HG03135 (cell line): ENCODE measurements around the gene SCYGR7.
"Not testable (repeated sequence)": the region's sequence is repeated elsewhere in the genome, so short reads cannot be mapped to it uniquely, and the experiment has no call there.

ENCODE experiments used
- ATAC-seq: cut with Tn5 transposase; IDR thresholded peaks from one replicate; pipeline ENCODE4 v1.9.1; 2021; ENCODE audit warnings: mild to moderate bottlenecking, moderate library complexity; ENCODE audit not compliant: unreplicated experiment

The SCYGR7 gene

GRCh38 chr2:227756261-227756660 is 28.1 kb downstream of the SCYGR7 start:
- not testable (repeated sequence) for ATAC-seq

GRCh38 chr2:227759411-227760118 is 31.4 kb downstream of the SCYGR7 start:
- no peak for ATAC-seq

- ATAC-seq = no peak
Measured at GRCh38 chr2:227761740-227762476, 33.8 kb downstream of the SCYGR7 start.

GRCh38 chr2:227765788-227766372 is 37.7 kb downstream of the SCYGR7 start:
- ATAC-seq = no peak

GRCh38 chr2:227766373-227766883 is 38.3 kb downstream of the SCYGR7 start:
- peak; percentile 96 for ATAC-seq

- no peak for ATAC-seq
Measured at GRCh38 chr2:227767830-227768229, 39.7 kb downstream of the SCYGR7 start.

- no peak for ATAC-seq
Measured at GRCh38 chr2:227772197-227772661, 44.1 kb downstream of the SCYGR7 start.

GRCh38 chr2:227772932-227773331 is 44.8 kb downstream of the SCYGR7 start:
- no peak for ATAC-seq

GRCh38 chr2:227774011-227774624 is 46.0 kb downstream of the SCYGR7 start:
- ATAC-seq = no peak

GRCh38 chr2:227774895-227775842 is 47.0 kb downstream of the SCYGR7 start:
- ATAC-seq = no peak
